ENCODE measurements around the gene BTBD3.

Gene BTBD3

GRCh38 chr20:11917663-11918062 lies at the start of gene BTBD3:
TSS of gene BTBD3 (plus strand) at chr20:11917893. CDS start at chr20:11918276, 383 bp downstream.
- no peak for DNase-seq (ENCODE audit: low read depth in 2 of 2)

- DNase-seq (ENCODE audit: low read depth in 2 of 2), result no peak
Observed at GRCh38 chr20:11869641-11870040, 48.1 kb upstream of the BTBD3 start.

- no peak for DNase-seq (ENCODE audit: low read depth in 2 of 2)
Observed at GRCh38 chr20:11870411-11870810, 47.3 kb upstream of the BTBD3 start.

- DNase-seq (ENCODE audit: low read depth in 2 of 2), result no peak
Observed at GRCh38 chr20:11876555-11876954, 41.1 kb upstream of the BTBD3 start.

- no peak for DNase-seq (ENCODE audit: low read depth in 2 of 2)
Observed at GRCh38 chr20:11880680-11881079, 37.0 kb upstream of the BTBD3 start.

- no peak for DNase-seq (ENCODE audit: low read depth in 2 of 2)
Observed at GRCh38 chr20:11881449-11881848, 36.2 kb upstream of the BTBD3 start.

- DNase-seq (ENCODE audit: low read depth in 2 of 2), result no peak
Observed at GRCh38 chr20:11882651-11883050, 35.0 kb upstream of the BTBD3 start.

GRCh38 chr20:11888648-11889047 lies 29.0 kb upstream of the BTBD3 start:
- no peak for DNase-seq (ENCODE audit: low read depth in 2 of 2)

- DNase-seq (ENCODE audit: low read depth in 2 of 2), result peak; percentile 31 to 62
Observed at GRCh38 chr20:11890331-11891076, 27.2 kb upstream of the BTBD3 start.

- DNase-seq (ENCODE audit: low read depth in 2 of 2), result peak in 1 of 2 experiments; percentile 23
Observed at GRCh38 chr20:11891077-11891775, 26.5 kb upstream of the BTBD3 start.

GRCh38 chr20:11891776-11892545 lies 25.7 kb upstream of the BTBD3 start:
- peak; percentile 29 to 37 for DNase-seq (ENCODE audit: low read depth in 2 of 2)

GRCh38 chr20:11894062-11894461 lies 23.6 kb upstream of the BTBD3 start:
- DNase-seq (ENCODE audit: low read depth in 2 of 2), result no peak

GRCh38 chr20:11895861-11896387 lies 21.8 kb upstream of the BTBD3 start:
- no peak for DNase-seq (ENCODE audit: low read depth in 2 of 2)

GRCh38 chr20:11901127-11901526 lies 16.6 kb upstream of the BTBD3 start:
- no peak for DNase-seq (ENCODE audit: low read depth in 2 of 2)

GRCh38 chr20:11902285-11902697 lies 15.4 kb upstream of the BTBD3 start:
- no peak for DNase-seq (ENCODE audit: low read depth in 2 of 2)

- no peak for DNase-seq (ENCODE audit: low read depth in 2 of 2)
Observed at GRCh38 chr20:11905460-11906179, 12.1 kb upstream of the BTBD3 start.

GRCh38 chr20:11906626-11907480 lies 10.8 kb upstream of the BTBD3 start:
- DNase-seq (ENCODE audit: low read depth in 2 of 2), result no peak

GRCh38 chr20:11907621-11908020 lies 10.1 kb upstream of the BTBD3 start:
- no peak for DNase-seq (ENCODE audit: low read depth in 2 of 2)

- DNase-seq (ENCODE audit: low read depth in 2 of 2), result no peak
Observed at GRCh38 chr20:11912013-11912658, 5.6 kb upstream of the BTBD3 start.

Measured in stimulated activated CD4-positive, alpha-beta T cell treated with anti-CD3 and anti-CD28 coated beads, Interleukin-12 subunit alpha, Interleukin-12 subunit beta, amount 100 ng/mL, for 24 hours (primary cell).